ENCODE data around the gene ZNF766.
"Not testable (repeated sequence)": the region's sequence is repeated elsewhere in the genome, so short reads cannot be mapped to it uniquely, and the experiment has no call there.

ZNF766 gene

GRCh38 chr19:52269338-52270261 lies at the start of gene ZNF766:
TSS of gene ZNF766 (plus strand) at chr19:52269587. CDS start at chr19:52269614, 27 bp downstream.
- FAIRE-seq: peak; percentile 94

GRCh38 chr19:52219611-52220010 lies 49.8 kb upstream of the ZNF766 start:
- FAIRE-seq: no peak

GRCh38 chr19:52221031-52221430 lies 48.4 kb upstream of the ZNF766 start:
- FAIRE-seq: no peak

- FAIRE-seq: no peak
These were observed 47.5 kb upstream of the ZNF766 start for GRCh38 chr19:52221831-52222375.

GRCh38 chr19:52224211-52224610 lies 45.2 kb upstream of the ZNF766 start:
- no peak for FAIRE-seq

GRCh38 chr19:52226652-52227051 lies 42.7 kb upstream of the ZNF766 start:
- FAIRE-seq: no peak

- FAIRE-seq: no peak
These were observed 42.0 kb upstream of the ZNF766 start for GRCh38 chr19:52227196-52227940.

GRCh38 chr19:52227980-52228379 lies 41.4 kb upstream of the ZNF766 start:
- no peak for FAIRE-seq

GRCh38 chr19:52229524-52229923 lies 39.9 kb upstream of the ZNF766 start:
- FAIRE-seq: no peak

- no peak for FAIRE-seq
These were observed 38.7 kb upstream of the ZNF766 start for GRCh38 chr19:52230685-52231084.

- no peak for FAIRE-seq
These were observed 38.1 kb upstream of the ZNF766 start for GRCh38 chr19:52231154-52231910.

GRCh38 chr19:52234406-52234805 lies 35.0 kb upstream of the ZNF766 start:
- FAIRE-seq: no peak

- FAIRE-seq: no peak
These were observed 32.2 kb upstream of the ZNF766 start for GRCh38 chr19:52237197-52237596.

- peak; percentile 93 for FAIRE-seq
These were observed 31.5 kb upstream of the ZNF766 start for GRCh38 chr19:52237771-52238400.

GRCh38 chr19:52244021-52244420 lies 25.4 kb upstream of the ZNF766 start:
- no peak for FAIRE-seq

- no peak for FAIRE-seq
These were observed 21.1 kb upstream of the ZNF766 start for GRCh38 chr19:52248241-52248640.

GRCh38 chr19:52258426-52258825 lies 11.0 kb upstream of the ZNF766 start:
- FAIRE-seq: no peak

- not testable (repeated sequence) for FAIRE-seq
These were observed 3.8 kb upstream of the ZNF766 start for GRCh38 chr19:52265556-52265955.

- no peak for FAIRE-seq
These were observed 989 bp downstream of the ZNF766 start for GRCh38 chr19:52270266-52270885.

GRCh38 chr19:52273301-52273700 lies 3.9 kb downstream of the ZNF766 start:
- FAIRE-seq: no peak

GRCh38 chr19:52274191-52274590 lies 4.8 kb downstream of the ZNF766 start:
- no peak for FAIRE-seq

GRCh38 chr19:52275988-52276387 lies 6.6 kb downstream of the ZNF766 start:
- no peak for FAIRE-seq

Measured in G401.6 (cell line).